Measurements from ENCODE around the gene ALDH2.

DNA sequence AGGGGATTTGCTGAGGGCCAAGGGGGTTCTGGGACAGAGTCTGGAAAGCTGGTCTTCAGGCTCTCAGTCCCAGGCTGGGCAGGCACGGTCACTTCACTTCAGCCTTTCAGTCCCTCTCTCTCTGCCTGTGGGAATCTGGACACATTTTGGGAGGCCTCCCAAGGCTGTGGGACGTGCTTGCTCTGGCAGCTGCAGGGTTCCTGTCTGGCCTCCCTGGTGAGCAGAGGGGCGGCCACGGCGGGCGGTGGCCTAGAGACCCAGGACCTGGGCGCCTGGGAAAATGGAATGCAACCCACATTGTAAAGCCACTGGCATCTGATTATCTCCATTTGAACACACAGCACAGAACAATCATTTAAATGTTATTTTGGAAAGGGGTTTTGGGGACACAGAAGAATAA is 10.1 kb upstream of the ALDH2 start:
- TF ChIP-seq, protein P1, sequence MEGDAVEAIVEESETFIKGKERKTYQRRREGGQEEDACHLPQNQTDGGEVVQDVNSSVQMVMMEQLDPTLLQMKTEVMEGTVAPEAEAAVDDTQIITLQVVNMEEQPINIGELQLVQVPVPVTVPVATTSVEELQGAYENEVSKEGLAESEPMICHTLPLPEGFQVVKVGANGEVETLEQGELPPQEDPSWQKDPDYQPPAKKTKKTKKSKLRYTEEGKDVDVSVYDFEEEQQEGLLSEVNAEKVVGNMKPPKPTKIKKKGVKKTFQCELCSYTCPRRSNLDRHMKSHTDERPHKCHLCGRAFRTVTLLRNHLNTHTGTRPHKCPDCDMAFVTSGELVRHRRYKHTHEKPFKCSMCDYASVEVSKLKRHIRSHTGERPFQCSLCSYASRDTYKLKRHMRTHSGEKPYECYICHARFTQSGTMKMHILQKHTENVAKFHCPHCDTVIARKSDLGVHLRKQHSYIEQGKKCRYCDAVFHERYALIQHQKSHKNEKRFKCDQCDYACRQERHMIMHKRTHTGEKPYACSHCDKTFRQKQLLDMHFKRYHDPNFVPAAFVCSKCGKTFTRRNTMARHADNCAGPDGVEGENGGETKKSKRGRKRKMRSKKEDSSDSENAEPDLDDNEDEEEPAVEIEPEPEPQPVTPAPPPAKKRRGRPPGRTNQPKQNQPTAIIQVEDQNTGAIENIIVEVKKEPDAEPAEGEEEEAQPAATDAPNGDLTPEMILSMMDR (conservative IDR thresholded peaks at IDR 0.05; ENCODE audit: low read length) = no peak
- TF ChIP-seq EZH2phosphoT487 (IDR thresholded peaks at IDR 0.05; ENCODE audit: borderline replicate concordance) = no peak

Measured in Loucy (cell line).